HuH-7.5 (cell line): ENCODE results near the gene NCOA7.

Experiments
- DNase-seq: peaks from one replicate; pipeline ENCODE4 v3.0.0; 2011; ENCODE audit warnings: low spot score

Gene NCOA7

GRCh38 chr6:125815080-125815910, 24.5 kb downstream of the NCOA7 start:
- DNase-seq = no peak

DNA sequence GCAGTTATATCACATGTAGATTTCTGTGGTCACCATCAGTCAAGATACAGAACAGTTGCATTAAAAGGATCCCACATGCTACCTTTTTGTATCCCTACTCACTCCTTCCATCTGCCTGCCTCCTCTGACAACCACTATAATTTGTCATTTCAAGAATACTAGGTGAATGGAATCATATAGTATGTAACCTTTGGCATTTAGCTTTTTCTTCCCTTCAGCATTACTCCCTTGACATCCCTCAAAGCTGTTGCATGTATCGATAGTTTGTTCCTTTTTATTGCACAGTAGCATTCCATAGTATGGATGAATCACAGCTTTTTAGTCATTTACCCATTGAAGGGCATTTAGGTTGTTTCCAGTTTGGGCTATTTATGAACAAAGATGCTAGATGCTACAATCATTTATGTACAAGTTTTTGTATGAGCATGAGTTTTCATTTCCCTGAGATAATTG, 26.1 kb downstream of the NCOA7 start:
- DNase-seq = no peak

GRCh38 chr6:125818225-125818657, 27.5 kb downstream of the NCOA7 start:
- no peak for DNase-seq

DNA sequence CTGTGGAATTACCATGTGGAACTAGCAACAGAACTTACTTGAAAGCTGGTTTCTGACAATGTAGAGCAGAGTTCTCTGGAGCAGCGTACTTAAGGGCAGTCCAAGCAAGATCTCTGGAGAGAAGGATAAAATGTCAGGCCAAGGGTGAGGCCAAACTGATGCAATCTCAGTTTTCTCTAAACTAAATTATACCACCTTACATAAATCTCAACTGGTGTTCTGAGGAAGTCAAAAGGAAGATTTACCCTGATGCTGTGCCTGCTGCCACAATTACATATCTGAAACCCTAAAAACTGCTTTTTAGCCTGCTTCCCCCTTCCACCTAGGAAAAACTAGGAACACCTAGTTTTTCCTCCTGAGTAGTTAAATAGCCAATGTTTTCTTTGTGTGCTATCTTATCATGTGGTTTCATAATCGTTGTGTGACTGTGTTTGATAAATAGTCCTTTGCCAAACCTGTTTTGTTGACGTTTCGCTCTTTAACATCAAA, 28.1 kb downstream of the NCOA7 start:
- DNase-seq = peak; percentile 13

GRCh38 chr6:125819535-125820326, 29.0 kb downstream of the NCOA7 start:
- DNase-seq = no peak

DNA sequence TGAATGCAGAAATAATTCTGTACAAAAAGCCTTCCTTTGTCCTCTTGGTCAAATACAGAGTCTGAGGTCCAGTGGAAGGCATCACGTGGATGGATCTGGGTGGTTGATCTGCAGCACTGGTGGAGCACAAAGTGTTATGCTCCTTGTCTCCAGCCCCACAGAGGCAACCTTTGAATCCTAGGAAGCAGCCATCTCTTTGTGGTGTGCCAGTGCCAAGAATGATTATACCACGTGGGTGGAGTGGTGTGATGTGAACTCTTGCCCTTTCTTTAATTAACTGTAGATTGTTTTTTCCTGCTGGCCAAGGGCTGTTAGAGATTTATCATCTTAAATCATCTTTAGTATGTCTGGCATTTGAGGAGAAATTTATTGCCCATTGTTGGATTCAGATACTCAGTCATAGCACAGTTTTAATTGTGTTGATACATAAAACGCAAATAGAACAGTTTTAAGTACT, 31.1 kb downstream of the NCOA7 start:
- DNase-seq = no peak

DNA sequence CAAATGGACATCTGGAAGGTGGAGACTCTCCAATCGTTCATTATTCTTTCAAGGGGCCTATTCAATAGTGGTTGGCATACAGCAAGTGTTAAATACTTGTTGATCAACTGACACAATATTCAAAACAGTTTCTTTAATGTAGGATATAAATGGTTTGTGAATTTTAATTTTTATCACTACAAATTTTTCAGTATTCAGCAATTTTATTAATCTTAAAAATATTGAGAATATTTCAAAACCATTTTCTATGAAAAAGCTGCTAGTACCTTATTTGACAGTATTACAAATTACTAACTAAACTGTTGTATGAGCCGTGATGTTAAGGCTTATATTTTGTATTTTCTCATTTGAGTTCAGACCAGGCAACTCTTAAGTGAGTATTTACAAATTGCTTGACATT, 32.4 kb downstream of the NCOA7 start:
- no peak for DNase-seq

- no peak for DNase-seq
These were observed 34.4 kb downstream of the NCOA7 start for GRCh38 chr6:125824946-125825771.

DNA sequence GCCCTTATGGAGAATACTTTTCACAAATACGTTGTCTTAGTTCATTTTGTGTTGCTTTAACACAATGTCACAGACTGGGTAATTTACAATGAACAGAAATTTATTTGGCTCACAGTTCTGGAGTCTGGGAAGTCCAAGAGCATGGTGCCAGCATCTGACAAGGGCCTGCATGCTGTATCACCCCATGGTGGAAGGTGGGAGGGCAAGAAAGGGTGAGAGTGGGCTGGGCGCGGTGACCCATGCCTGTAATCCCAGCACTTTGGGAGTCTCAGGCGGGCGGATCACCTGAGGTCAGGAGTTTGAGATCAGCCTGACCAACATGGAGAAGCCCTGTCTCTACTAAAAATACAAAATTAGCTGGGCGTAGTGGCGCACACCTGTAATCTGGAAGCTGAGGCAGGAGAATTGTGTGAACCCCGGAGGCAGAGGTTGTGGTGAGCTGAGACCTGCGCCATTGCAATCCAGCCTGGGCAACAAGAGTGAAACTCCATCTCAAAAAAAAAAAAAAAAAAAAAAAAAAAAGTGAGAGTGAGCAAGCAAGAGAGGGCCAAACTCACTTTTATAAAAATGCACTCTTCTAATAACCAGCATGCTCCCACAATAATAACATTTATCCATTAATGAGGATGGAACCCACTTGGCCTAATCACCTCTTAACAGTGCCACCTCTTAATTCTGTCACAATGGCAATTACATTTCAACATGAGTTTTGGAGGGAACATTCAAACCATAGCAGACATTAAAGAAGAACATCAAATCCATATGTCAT, 36.1 kb downstream of the NCOA7 start:
- DNase-seq = no peak

- DNase-seq = no peak
These were observed 37.1 kb downstream of the NCOA7 start for GRCh38 chr6:125827788-125828320.

GRCh38 chr6:125828476-125829039, 37.8 kb downstream of the NCOA7 start:
- DNase-seq = no peak

- DNase-seq = no peak
These were observed 38.7 kb downstream of the NCOA7 start for GRCh38 chr6:125829433-125829832.

DNA sequence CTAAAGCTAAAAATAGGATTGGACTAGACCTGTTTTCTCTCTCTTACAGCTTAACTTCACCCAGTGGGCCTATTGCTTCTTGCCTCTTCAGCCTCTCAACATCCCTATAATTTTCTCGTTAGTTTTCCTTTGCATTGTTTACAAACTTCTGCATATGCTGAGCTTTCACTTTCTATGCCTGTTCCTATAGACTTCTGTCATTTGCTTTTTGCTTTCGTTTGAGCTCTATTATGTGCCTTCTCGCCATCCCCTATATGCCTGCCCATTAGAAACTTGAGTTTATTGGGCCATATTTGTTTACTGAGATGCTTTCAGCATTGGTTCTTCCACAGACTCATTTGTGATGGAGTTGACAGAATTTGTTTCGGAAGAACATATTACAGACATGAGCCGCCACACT, 40.9 kb downstream of the NCOA7 start:
- no peak for DNase-seq

- DNase-seq = no peak
These were observed 41.8 kb downstream of the NCOA7 start for GRCh38 chr6:125832391-125833117.

GRCh38 chr6:125834348-125834747, 43.6 kb downstream of the NCOA7 start:
- DNase-seq = no peak

DNA sequence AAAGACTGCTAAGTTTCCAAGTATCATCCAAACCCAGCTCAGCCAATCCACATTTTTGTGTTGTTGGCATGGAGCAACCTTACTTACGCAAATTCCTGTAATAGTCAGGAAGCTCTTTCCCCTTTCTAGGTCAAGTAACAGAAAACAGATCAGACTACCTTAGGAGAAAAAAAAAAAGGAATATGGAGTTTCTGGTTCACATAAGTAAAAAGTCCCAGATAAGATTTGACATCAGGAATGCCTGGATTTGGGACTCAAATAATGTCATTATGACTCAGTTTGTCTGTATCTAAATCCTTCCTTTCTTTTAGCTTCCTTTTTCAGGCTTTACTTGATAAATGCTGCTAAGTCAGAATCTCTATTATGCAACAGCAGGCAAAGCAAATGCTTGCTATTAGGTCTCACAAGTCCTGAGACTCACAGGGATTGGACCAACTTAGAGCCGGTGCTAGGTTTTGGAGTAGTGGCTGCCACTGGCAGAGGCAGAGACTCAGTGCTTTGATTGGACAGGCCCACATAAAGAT, 44.5 kb downstream of the NCOA7 start:
- DNase-seq = no peak

GRCh38 chr6:125836466-125836865, 45.7 kb downstream of the NCOA7 start:
- no peak for DNase-seq

DNA sequence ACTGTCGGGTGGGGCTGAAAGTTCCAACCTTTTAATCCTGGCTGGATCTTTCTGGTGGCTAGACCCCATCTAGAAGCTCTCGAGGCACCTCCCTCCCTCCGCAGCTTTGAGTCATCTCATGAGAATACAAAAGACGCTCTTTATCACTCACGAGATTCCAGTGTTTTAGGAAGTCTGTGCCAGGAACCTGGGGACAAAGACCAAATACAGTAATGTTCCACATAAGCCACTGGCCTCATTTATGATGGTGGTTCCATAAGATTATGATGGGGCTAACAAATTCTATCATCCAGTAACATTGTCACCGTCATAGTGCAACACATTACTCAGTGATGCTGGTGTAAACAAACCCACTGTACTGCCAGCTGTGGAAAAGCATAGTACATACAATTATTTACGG, 48.7 kb downstream of the NCOA7 start:
- no peak for DNase-seq

DNA sequence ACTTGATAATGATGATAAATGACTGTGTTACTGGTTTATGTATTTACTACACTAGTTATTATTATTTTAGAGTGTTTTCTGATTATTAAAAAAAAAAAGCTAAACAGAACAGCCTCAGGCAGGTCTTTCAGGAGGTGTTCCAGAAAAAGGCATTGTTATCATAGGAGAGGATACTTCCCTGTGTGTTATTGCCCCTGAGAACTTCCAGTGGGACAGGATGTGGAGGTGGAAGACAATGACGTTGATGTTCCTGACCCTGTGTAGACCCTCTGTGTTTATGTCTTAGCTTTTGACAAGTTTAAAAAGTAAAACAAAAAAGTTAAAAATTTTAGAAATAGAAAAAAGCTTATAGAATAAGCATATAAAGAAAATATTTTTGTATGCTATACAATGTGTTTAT, 49.1 kb downstream of the NCOA7 start:
- DNase-seq = no peak
